ENCODE data around the gene TAOK2.

DNA sequence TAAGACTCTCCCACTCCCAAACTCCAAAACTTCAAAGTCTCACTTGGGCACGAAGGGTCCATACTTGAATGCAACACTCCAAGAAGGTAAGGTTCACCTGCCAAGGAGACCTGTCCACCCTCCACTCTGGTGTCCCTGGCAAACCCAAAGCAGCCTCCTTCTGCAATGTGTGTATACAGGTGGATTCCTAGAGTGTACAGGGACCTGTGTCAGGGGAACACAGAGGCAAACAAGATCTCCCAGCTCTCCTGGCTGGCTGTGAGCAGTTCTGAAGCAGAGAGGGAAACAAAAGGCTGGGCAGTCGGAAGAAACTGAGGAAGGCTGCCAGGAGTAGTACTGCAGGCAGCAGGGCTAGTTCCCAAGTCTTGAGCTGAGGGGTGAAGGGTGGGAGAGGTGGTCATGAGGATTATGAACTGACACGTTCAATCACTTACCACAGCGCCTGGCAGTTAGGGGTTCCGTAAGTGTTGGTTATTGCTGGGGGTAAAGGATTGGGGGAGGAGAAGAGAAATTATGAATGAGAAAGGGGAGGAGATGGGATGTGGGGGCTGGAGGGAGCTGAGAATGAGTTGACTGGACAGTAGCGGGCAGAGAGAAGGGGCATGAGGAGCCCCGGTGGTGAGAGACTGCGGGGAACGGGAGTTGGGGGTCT lies 48.4 kb upstream of the TAOK2 start:
- TF ChIP-seq EZH2phosphoT487 (IDR thresholded peaks at IDR 0.05; ENCODE audit: insufficient read depth, low read depth) (no peak), EZH2 (IDR thresholded peaks at IDR 0.05; ENCODE audit: insufficient read depth, poor library complexity, severe bottlenecking) (no peak)

Measured in GM23248 (cell line).